GM12878 (cell line): ENCODE data around the gene SNX32. TPM values are rescaled to one million over a fixed set of nuclear protein-coding genes. Genes with fewer than 3 reads are reported as not detected.

ENCODE experiments used
- ATAC-seq: fragments of 200-7000 bp; cut with Tn5 transposase; 3 replicates; pipeline ENCODE4 v1.9.1; 2020; ENCODE audit warnings: mild to moderate bottlenecking, moderate library complexity
- BruUV-seq: library from RNA; stranded (reverse); fragments of 400-500 nt; replicated peaks from 2 replicates; lab custom pipeline; 2021; lab: Mats Ljungman, UMichigan
- CTCF ChIA-PET: fragments of 300-600 bp; sonication (Branson Sonifier 250); formaldehyde crosslinking; extraction: SDS; loops from one replicate; lab custom pipeline; 2021; ENCODE audit warnings: inconsistent platforms; lab: Yijun Ruan, JAX
- POLR2A ChIA-PET: fragments of 350-600 bp; formaldehyde crosslinking; extraction: SDS; loops from one replicate; lab custom pipeline; 2021; ENCODE audit warnings: inconsistent platforms; lab: Charles Lee
- RAD21 ChIA-PET: fragments of 300-600 bp; sonication (Branson Sonifier 250); formaldehyde crosslinking; loops from one replicate; lab custom pipeline; 2023; ENCODE audit warnings: antibody characterized with exemption; ENCODE audit not compliant: unreplicated experiment; lab: Charles Lee
- SMC1A ChIA-PET: fragments of 300-600 bp; sonication (Branson Sonifier 250); formaldehyde crosslinking; loops from one replicate; lab custom pipeline; 2023; ENCODE audit not compliant: unreplicated experiment, uncharacterized antibody; lab: Charles Lee
- DNase-seq: peaks from one replicate; pipeline ENCODE4 v3.0.0-alpha.2; 2011; ENCODE audit warnings: low read depth, low spot score
- FAIRE-seq: peaks from 3 replicates; lab custom pipeline; 2011; peaks lifted over from hg19 to GRCh38; lab: Jason Lieb, UNC
- H2AFZ ChIP-seq: 2 replicates; pipeline ENCODE4 v1.6.0; 2011; ENCODE audit warnings: low read depth, low read length, control low read depth; ENCODE audit not compliant: control insufficient read depth
- H3K27ac ChIP-seq: 2 replicates; pipeline ENCODE4 v1.5.1; 2011; ENCODE audit warnings: control low read depth; ENCODE audit not compliant: control insufficient read depth, insufficient read depth
- H3K27me3 ChIP-seq, 2 experiments: replicated peaks in 1 of 2; 2 replicates each; pipeline versions ENCODE4 v1.6.0 to v1.6.1; 2011; ENCODE audit warnings: low read length in 1 of 2; ENCODE audit not compliant: control insufficient read depth in 2 of 2, insufficient read depth in 2 of 2
- H3K36me3 ChIP-seq, 2 experiments: 2 replicates each; pipeline ENCODE4 v1.5.1; 2011; ENCODE audit warnings: low read length in 1 of 2; ENCODE audit not compliant: control insufficient read depth in 2 of 2, insufficient read depth in 2 of 2
- H3K4me1 ChIP-seq: 2 replicates; pipeline ENCODE4 v1.6.1; 2011; ENCODE audit warnings: mild to moderate bottlenecking, low read length, moderate library complexity, mixed read lengths; ENCODE audit not compliant: control insufficient read depth, insufficient read depth
- H3K4me2 ChIP-seq: 2 replicates; pipeline ENCODE4 v1.6.0; 2011; ENCODE audit warnings: control low read depth; ENCODE audit not compliant: control insufficient read depth, insufficient read depth
- H3K4me3 ChIP-seq: fragments of 200-600 bp; sonication (generic); 2 replicates; pipeline ENCODE4 v1.5.1; 2016
- H3K79me2 ChIP-seq: 2 replicates; pipeline ENCODE4 v1.6.0; 2011; ENCODE audit warnings: low read length; ENCODE audit not compliant: control insufficient read depth, insufficient read depth
- H3K9ac ChIP-seq: 2 replicates; pipeline ENCODE4 v1.8.0; 2011; ENCODE audit warnings: low read length, control low read depth, mixed read lengths; ENCODE audit not compliant: control insufficient read depth, insufficient read depth
- H3K9me3 ChIP-seq: replicated peaks from 3 replicates; pipeline ENCODE4 v1.5.1; 2011; ENCODE audit warnings: mild to moderate bottlenecking, low read length; ENCODE audit not compliant: control insufficient read depth, insufficient read depth
- H4K20me1 ChIP-seq: 2 replicates; pipeline ENCODE4 v1.6.0; 2011; ENCODE audit not compliant: control insufficient read depth, insufficient read depth
- CREM ChIP-seq: IDR thresholded peaks from 2 replicates; pipeline ENCODE4 v1.6.1; 2014; ENCODE audit warnings: antibody characterized with exemption, low read depth
- GABPA ChIP-seq: IDR thresholded peaks from 2 replicates; pipeline ENCODE4 v1.6.1; 2014; ENCODE audit warnings: antibody characterized with exemption, low read depth, mild to moderate bottlenecking, inconsistent platforms
- HDAC6 ChIP-seq: fragments of 200-600 bp; sonication (generic); IDR thresholded peaks from one replicate; pipeline ENCODE4 v1.8.0; 2017; ENCODE audit warnings: antibody characterized with exemption; ENCODE audit not compliant: unreplicated experiment
- ZNF274 ChIP-seq: IDR thresholded peaks from one replicate; pipeline ENCODE4 v1.8.0; 2011; ENCODE audit not compliant: insufficient read length, insufficient read depth
- WGBS: methylation state at CpG from one replicate; pipeline ENCODE4 v1.1.6; 2016; ENCODE audit warnings: low lambda C conversion rate; ENCODE audit not compliant: insufficient replicate concordance, insufficient coverage; ENCODE audit errors: missing lambda C conversion rate; 5-methylcytosine and 5-hydroxymethylcytosine counted together
- in situ Hi-C: fragments of 300-500 bp; cut with MboI; formaldehyde crosslinking; loops from 9 replicates; pipeline ENCODE4 v1.14.3; 2018; ENCODE audit warnings: mixed read lengths
- intact Hi-C: fragments of 100-400 bp; cut with micrococcal nuclease; formaldehyde crosslinking; loops from one replicate; pipeline ENCODE4 v1.14.2; 2022; ENCODE audit not compliant: unreplicated experiment
- polyA plus RNA-seq, 11 experiments: library from polyadenylated mRNA; depleted of rRNA in 4 of 11; unstranded in 6 of 11; stranded (reverse) in 5 of 11; fragments of >200 nt; fragmentation: Nextera tagmentation in 4 of 11; fragmentation: Illumina TruSeq in 1 of 11; extraction: Ambion mirVana in 4 of 11; extraction: Trizol in 1 of 11; gene quantifications; 1 replicate in 1 of 11; 2 replicates in 10 of 11; pipeline versions ENCODE4 v1.2.1 to v1.2.3, GENCODE V29; 2011 to 2016; ENCODE audit warnings: inconsistent platforms in 2 of 11, missing spikeins in 2 of 11, low read depth in 1 of 11
- total RNA-seq, 4 experiments: library from RNA; depleted of rRNA in 3 of 4; stranded (reverse); fragments of >200 nt in 3 of 4; fragmentation: Illumina TruSeq in 1 of 4; extraction: Trizol in 1 of 4; gene quantifications; 2 replicates each; pipeline versions ENCODE4 v1.2.1 to v1.2.3, GENCODE V29; 2013 to 2021
- TF ChIP-seq, protein P1 (sequence below): fragments of 450-650 bp; IDR thresholded peaks from 2 replicates; pipeline ENCODE4 v1.6.1; 2017; ENCODE audit warnings: borderline replicate concordance
- TF ChIP-seq, protein P2 (sequence below): fragments of 450-650 bp; IDR thresholded peaks from 2 replicates; pipeline ENCODE4 v1.6.1; 2016; ENCODE audit warnings: mild to moderate bottlenecking

The SNX32 gene
- total and polyA plus RNA-seq, 10 of the 15 experiments (the other 5 are each of a cell fraction or from before 2014, with no cell fraction given) = 0.04 to 1.5 (median 0.11) TPM; not detected in 1

DNA sequence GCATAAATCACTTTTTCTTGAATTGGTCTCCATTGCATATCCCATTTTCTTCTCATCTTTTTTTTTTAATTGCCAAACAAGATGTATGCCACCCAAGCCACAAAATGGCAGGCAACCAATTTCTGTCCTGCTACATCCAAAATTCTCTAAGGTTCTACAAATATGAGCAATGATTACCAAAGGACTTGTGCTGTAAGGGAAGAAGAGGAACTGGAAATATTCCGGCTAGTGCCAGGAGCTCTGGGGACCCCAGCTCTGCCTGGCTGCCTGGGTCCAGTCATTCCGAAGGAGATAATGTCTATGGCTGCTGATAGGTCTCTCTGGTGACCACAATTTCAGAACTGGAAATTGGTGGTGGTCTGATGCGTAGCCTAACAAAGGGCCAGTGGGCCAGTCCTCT, 17.1 kb upstream of the SNX32 start:
- no peak overlapping the region for H3K27ac ChIP-seq
- H3K36me3 ChIP-seq = no peaks in the 10 kb centered on the region
- no peaks in the 10 kb centered on the region for H3K79me2 ChIP-seq
- no peaks in the 10 kb centered on the region for H4K20me1 ChIP-seq
- intact Hi-C loops = no loop called here
- no peak overlapping the region for H3K9ac ChIP-seq
- H2AFZ ChIP-seq = no peak overlapping the region
- H3K27me3 ChIP-seq = no peaks in the 10 kb centered on the region
- H3K4me2 ChIP-seq = no peak overlapping the region
- POLR2A ChIA-PET = interaction anchor here (0.8 to 1.4 kb wide), 6 partner anchors 18 to 36 kb away, joined by 3 to 6 read pairs (median 4); partner anchors contain the start of gene AP5B1
- H3K4me3 ChIP-seq = no peak overlapping the region
- no peak for ATAC-seq
- no peaks in the 10 kb centered on the region for H3K9me3 ChIP-seq
- SMC1A ChIA-PET = interaction anchor here (0.7 to 5.3 kb wide), 11 partner anchors 8 to 229 kb away, joined by 3 to 41 read pairs (median 5); partner anchors contain the start of genes KAT5 and MUS81
- BruUV-seq = no TSS peak
- no peak for DNase-seq
- RAD21 ChIA-PET = interaction anchor here (1.1 to 5.4 kb wide), 7 partner anchors 10 to 105 kb away, joined by 3 to 91 read pairs (median 7); partner anchors contain the start of genes AP5B1, KAT5 and RNASEH2C
- FAIRE-seq = no peak
- in situ Hi-C loops = no loop called here
- no peak for TF ChIP-seq HDAC6
- TF ChIP-seq, protein P1, sequence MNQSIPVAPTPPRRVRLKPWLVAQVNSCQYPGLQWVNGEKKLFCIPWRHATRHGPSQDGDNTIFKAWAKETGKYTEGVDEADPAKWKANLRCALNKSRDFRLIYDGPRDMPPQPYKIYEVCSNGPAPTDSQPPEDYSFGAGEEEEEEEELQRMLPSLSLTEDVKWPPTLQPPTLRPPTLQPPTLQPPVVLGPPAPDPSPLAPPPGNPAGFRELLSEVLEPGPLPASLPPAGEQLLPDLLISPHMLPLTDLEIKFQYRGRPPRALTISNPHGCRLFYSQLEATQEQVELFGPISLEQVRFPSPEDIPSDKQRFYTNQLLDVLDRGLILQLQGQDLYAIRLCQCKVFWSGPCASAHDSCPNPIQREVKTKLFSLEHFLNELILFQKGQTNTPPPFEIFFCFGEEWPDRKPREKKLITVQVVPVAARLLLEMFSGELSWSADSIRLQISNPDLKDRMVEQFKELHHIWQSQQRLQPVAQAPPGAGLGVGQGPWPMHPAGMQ = no peak
- TF ChIP-seq CREM = no peak
- TF ChIP-seq ZNF274 = no peak
- TF ChIP-seq GABPA = no peak
- TF ChIP-seq, protein P2, sequence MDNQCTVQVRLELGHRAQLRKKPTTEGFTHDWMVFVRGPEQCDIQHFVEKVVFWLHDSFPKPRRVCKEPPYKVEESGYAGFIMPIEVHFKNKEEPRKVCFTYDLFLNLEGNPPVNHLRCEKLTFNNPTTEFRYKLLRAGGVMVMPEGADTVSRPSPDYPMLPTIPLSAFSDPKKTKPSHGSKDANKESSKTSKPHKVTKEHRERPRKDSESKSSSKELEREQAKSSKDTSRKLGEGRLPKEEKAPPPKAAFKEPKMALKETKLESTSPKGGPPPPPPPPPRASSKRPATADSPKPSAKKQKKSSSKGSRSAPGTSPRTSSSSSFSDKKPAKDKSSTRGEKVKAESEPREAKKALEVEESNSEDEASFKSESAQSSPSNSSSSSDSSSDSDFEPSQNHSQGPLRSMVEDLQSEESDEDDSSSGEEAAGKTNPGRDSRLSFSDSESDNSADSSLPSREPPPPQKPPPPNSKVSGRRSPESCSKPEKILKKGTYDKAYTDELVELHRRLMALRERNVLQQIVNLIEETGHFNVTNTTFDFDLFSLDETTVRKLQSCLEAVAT = no peak
- H3K4me1 ChIP-seq = peaks cover 3% of the 10 kb centered on the region; the same call in 1 of the 2 replicates
- CTCF ChIA-PET = interaction anchor here (0.6 to 7.2 kb wide), 22 partner anchors 10 to 205 kb away, joined by 3 to 192 read pairs (median 5); partner anchors contain the start of genes AP5B1, CCDC85B, FIBP and KAT5
- WGBS = 98% methylated on average over 3 of the region's 3 CpGs
